Fibroblast of mammary gland (primary cell): ENCODE measurements around the gene MAN1A1.

ENCODE experiments used
- DNase-seq: peaks from one replicate; pipeline ENCODE4 v3.0.0-alpha.2; 2010; ENCODE audit warnings: low read depth
- H3K4me3 ChIP-seq: 2 replicates; pipeline ENCODE4 v1.5.1; 2011; ENCODE audit warnings: low read depth, mild to moderate bottlenecking, low read length, moderate library complexity; ENCODE audit not compliant: control insufficient read depth
- CTCF ChIP-seq: conservative IDR thresholded peaks from 2 replicates; pipeline ENCODE4 v1.5.1; 2011; ENCODE audit warnings: low read depth, low read length, inconsistent platforms; ENCODE audit not compliant: control insufficient read depth, insufficient read depth

Gene MAN1A1

GRCh38 chr6:119352001-119352400 is 2.4 kb upstream of the MAN1A1 start:
- DNase-seq = no peak
- TF ChIP-seq CTCF = no peak
- no peak overlapping the region for H3K4me3 ChIP-seq

- H3K4me3 ChIP-seq = peak overlapping the region; percentile 75
- peak; percentile 68 for TF ChIP-seq CTCF
- DNase-seq = peak; percentile 74
Measured at GRCh38 chr6:119350952-119351372, 1.4 kb upstream of the MAN1A1 start.

- no peak for TF ChIP-seq CTCF
Measured at GRCh38 chr6:119350202-119350951, 816 bp upstream of the MAN1A1 start.

GRCh38 chr6:119348748-119349360 is 707 bp downstream of the MAN1A1 start:
- TF ChIP-seq CTCF = no peak
- peak overlapping the region; percentile 75 for H3K4me3 ChIP-seq
- no peak for DNase-seq

More at GRCh38 chr6:119350202-119350951, 816 bp upstream of the MAN1A1 start:
- peak; percentile 83 for DNase-seq
- H3K4me3 ChIP-seq = peak overlapping the region; percentile 75

GRCh38 chr6:119348096-119348747 is 1.3 kb downstream of the MAN1A1 start:
- peak overlapping the region; percentile 75 for H3K4me3 ChIP-seq
- TF ChIP-seq CTCF = no peak
- no peak for DNase-seq

DNA sequence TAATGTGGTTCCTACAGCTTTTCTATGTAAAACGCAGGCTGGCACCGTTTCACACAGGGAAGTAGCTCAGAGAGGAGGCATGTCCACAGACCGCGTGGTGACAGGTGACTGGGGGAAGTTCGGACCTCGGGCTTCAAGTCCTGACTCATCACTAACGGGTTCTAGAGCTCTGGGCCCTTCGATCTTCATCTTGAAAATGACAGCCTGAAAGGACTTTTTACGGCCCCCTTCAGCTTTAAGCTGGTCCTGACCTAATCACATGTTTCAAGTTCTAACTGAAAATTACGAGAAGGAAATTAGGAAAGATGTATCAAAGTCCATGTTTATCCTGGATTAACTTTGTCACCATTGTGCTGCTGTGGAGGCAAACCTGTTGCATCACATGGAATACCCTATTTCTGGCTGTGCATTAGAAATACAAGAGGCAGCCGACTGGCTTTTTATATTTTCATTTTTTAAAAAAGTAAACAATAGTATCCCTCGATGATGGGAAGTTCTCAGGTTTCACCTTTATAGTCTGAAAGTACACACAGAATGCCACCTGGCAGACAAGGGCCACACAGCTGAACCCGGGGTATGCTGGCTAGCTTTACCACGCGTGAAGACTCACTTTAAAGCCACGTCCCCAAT is 2.0 kb downstream of the MAN1A1 start:
- H3K4me3 ChIP-seq = peak overlapping the region; percentile 75
- no peak for TF ChIP-seq CTCF
- DNase-seq = peak; percentile 65
